Omental fat pad (tissue), 4 donors: ENCODE data around the gene OR52D1. TPM values are rescaled to one million over a fixed set of nuclear protein-coding genes. Genes with fewer than 3 reads are reported as not detected.

ENCODE experiments used
- ATAC-seq: fragments of 150-250 bp; one replicate; pipeline ENCODE4 v1.9.1; 2016; ENCODE audit warnings: mild to moderate bottlenecking, moderate library complexity; ENCODE audit not compliant: low FRiP score
- DNase-seq: peaks from one replicate; pipeline ENCODE4 v3.0.0-alpha.2; 2019; ENCODE audit warnings: low spot score
- total RNA-seq, 4 donors: library from RNA; depleted of rRNA; stranded (reverse); fragments of >200 nt; gene quantifications; one replicate each; pipeline ENCODE4 v1.1.0, GENCODE V29; 2016
- TF ChIP-seq, protein P1 (sequence below), 3 donors: fragments of 450-650 bp; IDR thresholded peaks; one replicate each; pipeline ENCODE4 v1.5.1; 2016 to 2017; ENCODE audit warnings: antibody characterized with exemption in 3 of 3, mild to moderate bottlenecking in 3 of 3, moderate library complexity in 2 of 3

The OR52D1 gene
- not detected for total RNA-seq

DNA sequence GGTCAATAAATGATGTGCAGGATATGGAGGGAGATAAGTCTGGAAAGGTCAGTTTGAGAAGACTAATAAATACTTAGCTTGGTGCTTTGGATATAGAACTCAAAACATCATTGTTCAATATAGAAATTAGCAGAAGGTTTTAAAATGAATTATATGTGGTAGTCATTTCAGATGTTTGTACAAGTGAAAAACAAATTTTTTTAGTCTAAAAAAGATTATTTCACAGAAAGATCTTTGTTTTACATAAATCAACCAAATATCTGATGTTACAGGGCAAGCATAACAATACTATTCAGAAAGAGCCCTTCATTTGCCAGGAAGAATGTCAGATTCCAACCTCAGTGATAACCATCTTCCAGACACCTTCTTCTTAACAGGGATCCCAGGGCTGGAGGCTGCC lies at the start of gene OR52D1:
Gene OR52D1 (plus strand): TSS at position 301 of the 400 bp plus-strand sequence. CDS start 22 bp downstream, at position 323.
- TF ChIP-seq, protein P1, sequence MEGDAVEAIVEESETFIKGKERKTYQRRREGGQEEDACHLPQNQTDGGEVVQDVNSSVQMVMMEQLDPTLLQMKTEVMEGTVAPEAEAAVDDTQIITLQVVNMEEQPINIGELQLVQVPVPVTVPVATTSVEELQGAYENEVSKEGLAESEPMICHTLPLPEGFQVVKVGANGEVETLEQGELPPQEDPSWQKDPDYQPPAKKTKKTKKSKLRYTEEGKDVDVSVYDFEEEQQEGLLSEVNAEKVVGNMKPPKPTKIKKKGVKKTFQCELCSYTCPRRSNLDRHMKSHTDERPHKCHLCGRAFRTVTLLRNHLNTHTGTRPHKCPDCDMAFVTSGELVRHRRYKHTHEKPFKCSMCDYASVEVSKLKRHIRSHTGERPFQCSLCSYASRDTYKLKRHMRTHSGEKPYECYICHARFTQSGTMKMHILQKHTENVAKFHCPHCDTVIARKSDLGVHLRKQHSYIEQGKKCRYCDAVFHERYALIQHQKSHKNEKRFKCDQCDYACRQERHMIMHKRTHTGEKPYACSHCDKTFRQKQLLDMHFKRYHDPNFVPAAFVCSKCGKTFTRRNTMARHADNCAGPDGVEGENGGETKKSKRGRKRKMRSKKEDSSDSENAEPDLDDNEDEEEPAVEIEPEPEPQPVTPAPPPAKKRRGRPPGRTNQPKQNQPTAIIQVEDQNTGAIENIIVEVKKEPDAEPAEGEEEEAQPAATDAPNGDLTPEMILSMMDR (IDR thresholded peaks at IDR 0.05) = no peak
- no peak for DNase-seq
- no peak for ATAC-seq

DNA sequence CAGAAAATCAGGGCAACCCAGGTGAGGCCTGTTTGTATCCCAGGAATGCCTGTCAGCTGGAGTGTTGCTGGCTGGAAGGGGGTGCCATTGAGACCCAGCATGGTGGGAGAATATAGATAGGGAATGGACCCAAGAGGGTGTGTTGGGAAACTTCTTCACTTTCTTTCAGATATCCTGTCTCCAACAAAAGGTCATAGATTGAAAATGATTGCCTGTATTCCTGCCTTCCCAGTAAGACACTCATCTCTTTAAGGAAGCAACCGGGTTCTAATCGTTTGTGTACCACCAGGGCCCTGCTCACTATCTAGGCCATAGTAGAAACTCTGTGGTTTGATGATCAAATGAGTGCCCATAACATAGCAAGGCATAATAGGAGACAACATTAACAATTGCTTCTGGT lies 47.1 kb upstream of the OR52D1 start, which contains the start of gene OR51I1:
Gene OR51I1 (minus strand): TSS at position 101 of the 400 bp plus-strand sequence. CDS start 0 bp downstream, at position 101.
- ATAC-seq (no peak), DNase-seq (no peak)
- TF ChIP-seq, protein P1 (IDR thresholded peaks at IDR 0.05) = no peak

DNA sequence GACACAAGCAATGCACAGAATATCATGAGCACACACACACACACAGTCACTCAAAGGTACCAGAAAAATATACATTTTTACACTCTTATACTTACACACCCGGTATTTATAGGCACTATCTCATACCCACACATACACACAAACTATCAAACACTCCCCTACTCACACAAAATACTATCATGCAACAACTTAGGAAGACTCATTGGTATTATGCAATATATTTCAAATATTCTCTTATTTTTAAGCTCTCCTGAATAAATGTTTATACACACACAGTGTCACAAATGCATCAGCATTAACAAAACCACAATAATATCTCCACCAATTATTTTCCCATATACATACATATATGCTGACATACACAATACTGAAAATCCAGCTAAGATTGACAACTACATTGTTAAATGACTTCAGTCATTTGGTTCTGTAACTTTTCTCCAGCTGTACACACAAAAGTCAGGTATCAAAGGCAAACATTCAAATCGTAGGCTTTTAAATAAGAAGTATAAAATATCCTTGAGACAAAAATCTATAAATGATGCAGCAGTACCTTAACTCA lies 44.6 kb upstream of the OR52D1 start:
- no peak for ATAC-seq
- no peak for DNase-seq
- TF ChIP-seq, protein P1 (IDR thresholded peaks at IDR 0.05) = no peak

DNA sequence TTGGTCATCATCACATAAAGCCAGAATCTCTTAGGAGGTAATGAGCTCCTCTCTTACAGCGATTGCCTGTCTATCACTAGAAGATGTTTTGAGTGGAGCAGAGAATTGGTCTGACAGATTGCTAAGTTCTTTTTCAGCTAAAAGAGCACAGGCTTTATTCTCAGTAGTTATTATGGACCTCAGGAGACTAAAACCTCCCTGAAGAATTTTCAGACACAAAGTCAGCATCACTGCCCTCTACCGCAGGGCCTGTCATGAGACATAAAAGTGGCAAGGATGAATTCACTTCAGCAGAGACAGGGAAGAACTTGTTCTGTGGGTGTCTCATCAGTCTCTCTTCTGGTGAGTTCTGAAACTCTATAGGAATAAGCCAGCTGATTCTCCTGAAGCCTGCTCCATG lies 39.5 kb upstream of the OR52D1 start, which contains the start of gene OR51I2:
Gene OR51I2 (plus strand): TSS at position 301 of the 400 bp plus-strand sequence. CDS start 4,166 bp downstream, outside the sequence.
- TF ChIP-seq, protein P1 (IDR thresholded peaks at IDR 0.05) = no peak
- no peak for ATAC-seq
- DNase-seq = no peak

DNA sequence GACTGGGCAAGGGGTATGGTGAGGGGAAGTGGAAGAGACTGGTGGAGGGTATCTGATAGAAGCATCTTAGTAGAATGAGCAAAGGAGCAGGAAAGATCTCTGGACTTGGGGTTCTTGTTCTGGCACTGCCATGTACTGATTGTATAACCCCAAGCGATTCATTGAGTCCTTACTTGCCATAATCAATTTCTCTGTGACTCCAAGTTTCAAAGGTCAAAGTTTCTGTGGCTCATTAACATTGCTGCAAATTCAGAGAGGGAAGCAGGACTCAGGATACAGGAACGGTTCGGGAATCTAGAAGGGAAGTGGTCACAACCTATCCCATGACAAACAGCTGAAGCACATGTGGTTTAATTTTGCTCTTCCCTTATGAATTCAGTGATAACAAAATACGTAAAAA lies 39.1 kb upstream of the OR52D1 start:
- TF ChIP-seq, protein P1 (IDR thresholded peaks at IDR 0.05) = no peak
- DNase-seq (no peak), ATAC-seq (no peak)

DNA sequence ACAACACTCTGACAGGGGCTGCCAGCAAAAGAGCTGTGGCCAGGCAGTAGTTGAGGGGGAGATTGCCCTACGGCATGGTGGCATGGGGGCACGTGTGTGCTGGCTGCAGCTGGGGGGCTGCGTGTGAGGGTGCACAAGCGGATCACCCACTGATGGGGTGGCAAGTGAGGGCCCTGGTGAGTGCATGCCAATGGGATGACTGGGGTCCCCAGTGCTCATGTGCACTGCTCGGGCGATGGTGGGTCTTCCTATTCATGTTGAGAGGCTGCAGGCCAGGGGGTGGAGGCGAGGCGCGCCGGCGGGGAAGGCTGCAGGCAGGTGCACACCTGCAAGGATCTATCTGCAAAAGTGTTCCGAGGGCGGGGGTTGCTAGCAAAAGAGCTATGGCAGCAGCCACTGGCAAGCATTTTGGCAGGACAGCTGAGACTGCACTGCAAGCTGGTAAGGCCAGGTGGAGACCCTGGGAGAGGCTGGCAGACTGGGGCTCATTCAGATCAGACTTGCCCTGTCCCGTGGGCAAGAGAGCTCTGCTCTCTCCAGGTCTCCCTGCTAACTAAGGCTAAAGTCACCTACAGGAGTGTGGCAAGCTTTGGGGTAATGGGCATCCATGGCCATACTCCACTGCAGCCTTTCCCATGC lies 27.4 kb upstream of the OR52D1 start:
- ATAC-seq = no peak
- no peak for DNase-seq
- TF ChIP-seq, protein P1 (IDR thresholded peaks at IDR 0.05) = no peak

DNA sequence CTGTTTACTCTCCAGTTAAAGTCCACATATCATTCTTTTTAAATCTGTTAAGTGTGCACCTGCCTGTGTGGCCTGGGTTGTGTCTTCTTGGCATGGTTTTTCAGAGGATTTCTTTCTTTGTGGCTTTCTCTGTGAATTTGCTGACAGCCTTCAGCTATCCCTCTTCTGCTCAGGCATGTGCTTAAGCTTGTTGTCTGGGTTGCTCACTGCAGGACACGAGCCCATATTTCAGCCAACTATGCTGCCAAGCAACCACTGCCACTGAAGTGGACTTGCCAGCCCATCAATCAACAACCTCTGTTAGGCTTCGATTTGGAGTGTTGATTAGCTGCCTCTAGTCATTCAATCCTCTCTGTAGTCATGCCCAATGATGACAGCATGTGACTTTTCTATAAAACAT lies 21.0 kb upstream of the OR52D1 start:
- DNase-seq = no peak
- no peak for ATAC-seq
- TF ChIP-seq, protein P1 (IDR thresholded peaks at IDR 0.05) = no peak
